GM08714 (cell line): ENCODE results near the gene TANGO2.
A peak's percentile ranks its signal among the peaks of the same experiment; 100 is the strongest.

Experiments used
- H3K4me3 ChIP-seq: fragments of 200-500 bp; sonication (Bioruptor generic); 2 replicates; pipeline ENCODE4 v1.5.1; 2014; ENCODE audit warnings: mild to moderate bottlenecking, low read length, inconsistent platforms
- ZNF274 ChIP-seq: IDR thresholded peaks from 2 replicates; pipeline ENCODE4 v1.6.1; 2012; ENCODE audit warnings: mild to moderate bottlenecking, low read depth, low read length

Gene TANGO2

DNA sequence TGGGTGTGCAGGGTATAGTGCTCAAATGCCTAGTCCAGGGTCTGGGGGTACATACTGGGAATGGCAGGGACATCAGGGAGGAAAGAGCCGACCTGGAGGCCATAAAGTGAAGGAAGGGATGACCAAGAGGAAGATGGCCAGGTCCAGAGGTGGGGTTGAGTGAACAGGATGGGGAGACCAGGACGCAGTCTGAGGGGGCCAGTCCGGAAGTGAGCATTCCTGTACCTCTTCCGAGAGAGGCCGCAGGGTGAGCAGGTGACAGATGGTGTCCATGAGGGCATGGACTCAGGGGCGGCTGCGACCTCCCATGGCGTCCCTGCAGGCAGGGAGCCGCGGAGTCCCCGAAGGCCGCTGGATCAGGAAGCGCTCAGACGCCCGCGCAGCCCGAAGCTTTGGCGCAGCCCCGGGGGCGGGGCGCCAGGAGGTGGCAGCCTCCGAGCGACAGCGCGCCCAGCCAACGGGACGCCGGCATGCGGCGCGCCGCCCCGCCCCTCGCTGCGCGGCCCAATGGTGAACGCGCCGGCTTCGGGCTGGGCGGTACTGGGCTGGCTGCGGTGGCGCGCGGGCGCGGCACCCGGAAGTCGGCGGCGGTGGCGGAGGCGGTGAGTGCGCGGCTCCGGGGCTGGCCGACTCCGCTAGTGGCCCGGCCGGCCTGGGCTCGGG lies at the start of gene TANGO2:
TSS of gene TANGO2 (plus strand) at position 578 of the 663 bp plus-strand sequence. CDS start 15,689 bp downstream, outside the sequence.
- no peak for TF ChIP-seq ZNF274
- peak within 1 kb of the TSS; percentile 93 for H3K4me3 ChIP-seq

GRCh38 chr22:19971276-19972124 lies 49.4 kb upstream of the TANGO2 start:
- no peak overlapping the region for H3K4me3 ChIP-seq
- no peak for TF ChIP-seq ZNF274

DNA sequence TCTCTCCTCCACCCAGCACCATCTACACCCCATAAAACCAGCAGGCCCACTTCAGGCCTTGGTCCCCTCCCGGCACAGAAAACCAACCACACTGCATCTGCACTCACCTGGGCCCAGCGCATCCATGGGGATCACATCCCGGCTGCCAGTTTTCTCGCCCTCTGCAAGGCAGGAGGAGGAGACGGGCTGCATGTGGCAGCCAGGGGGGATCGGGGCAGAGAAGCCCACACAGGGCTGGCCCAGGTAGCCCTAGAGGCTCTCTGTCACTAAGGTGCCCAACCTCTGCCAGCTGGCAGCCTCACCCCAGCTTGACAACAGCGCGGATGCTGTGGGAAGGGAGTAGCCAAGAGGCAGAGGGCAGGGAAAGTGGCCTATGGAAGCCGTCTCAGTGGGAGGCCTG lies 48.7 kb upstream of the TANGO2 start:
- no peak for TF ChIP-seq ZNF274
- no peak overlapping the region for H3K4me3 ChIP-seq

- TF ChIP-seq ZNF274 = no peak
- no peak overlapping the region for H3K4me3 ChIP-seq
Observed at GRCh38 chr22:19972652-19973550, 48.0 kb upstream of the TANGO2 start.

- H3K4me3 ChIP-seq = no peak overlapping the region
- no peak for TF ChIP-seq ZNF274
Observed at GRCh38 chr22:19973551-19974267, 47.2 kb upstream of the TANGO2 start.

GRCh38 chr22:19974268-19974861 lies 46.5 kb upstream of the TANGO2 start:
- no peak overlapping the region for H3K4me3 ChIP-seq
- TF ChIP-seq ZNF274 = no peak

DNA sequence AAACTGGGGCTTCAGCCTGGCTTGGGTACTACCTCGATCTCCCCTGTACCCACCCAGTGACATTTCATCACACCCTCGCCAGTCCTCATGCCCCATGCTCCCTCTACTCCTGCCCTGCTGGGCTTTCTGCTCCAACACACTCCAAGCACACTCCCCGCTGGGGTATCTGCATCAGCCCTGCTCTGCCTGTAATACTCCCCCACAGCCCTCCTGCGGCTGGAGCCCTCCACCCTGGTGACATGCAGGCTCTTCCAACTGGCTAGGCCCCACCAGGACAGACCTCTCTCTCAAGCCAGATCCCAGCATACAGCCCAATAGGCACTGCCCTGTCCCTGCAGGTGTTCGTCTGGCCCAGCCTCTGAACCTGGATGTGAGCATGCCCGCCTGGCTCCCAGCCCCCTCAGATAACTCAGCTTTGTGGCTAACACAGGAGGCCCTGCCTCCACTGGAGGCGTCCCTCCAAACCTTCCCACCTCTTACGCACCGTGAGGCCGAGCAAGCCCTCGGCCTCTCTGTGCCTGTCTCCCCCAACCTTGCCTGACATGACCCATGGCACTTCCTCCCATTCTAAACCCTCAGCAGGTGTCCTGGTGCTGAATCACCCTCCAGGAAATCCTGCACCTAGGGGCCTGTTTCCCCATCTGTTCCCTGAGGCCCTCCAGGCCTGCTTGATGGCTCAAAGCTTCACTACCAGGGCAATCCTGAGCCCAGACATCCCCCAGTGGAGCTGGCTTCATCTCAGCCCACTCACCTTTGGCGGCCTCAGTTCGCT lies 45.8 kb upstream of the TANGO2 start:
- no peak overlapping the region for H3K4me3 ChIP-seq
- no peak for TF ChIP-seq ZNF274

GRCh38 chr22:19975707-19976035 lies 45.2 kb upstream of the TANGO2 start:
- no peak overlapping the region for H3K4me3 ChIP-seq
- TF ChIP-seq ZNF274 = no peak

DNA sequence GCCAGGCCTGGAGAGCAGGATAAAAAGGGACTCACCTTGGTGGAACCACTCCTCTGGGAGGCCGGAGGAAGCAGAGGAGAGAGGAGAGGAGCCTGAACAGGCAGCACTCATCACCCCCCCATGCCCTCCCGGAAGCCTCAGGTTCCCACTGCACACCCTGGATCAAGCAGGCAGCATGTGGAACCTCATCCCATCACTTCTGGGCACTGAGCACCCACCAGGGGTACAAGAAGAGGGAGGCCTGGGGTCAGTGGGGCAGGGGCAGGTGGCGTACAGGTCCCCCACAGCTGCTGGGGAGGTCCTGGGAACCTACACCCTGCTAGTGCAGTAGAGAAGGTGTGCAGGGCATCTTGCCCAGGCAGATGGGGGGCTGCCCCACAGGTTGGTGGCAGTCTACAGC lies 44.2 kb upstream of the TANGO2 start:
- TF ChIP-seq ZNF274 = no peak
- H3K4me3 ChIP-seq = no peak overlapping the region

GRCh38 chr22:19977296-19978243 lies 43.3 kb upstream of the TANGO2 start:
- no peak for TF ChIP-seq ZNF274

DNA sequence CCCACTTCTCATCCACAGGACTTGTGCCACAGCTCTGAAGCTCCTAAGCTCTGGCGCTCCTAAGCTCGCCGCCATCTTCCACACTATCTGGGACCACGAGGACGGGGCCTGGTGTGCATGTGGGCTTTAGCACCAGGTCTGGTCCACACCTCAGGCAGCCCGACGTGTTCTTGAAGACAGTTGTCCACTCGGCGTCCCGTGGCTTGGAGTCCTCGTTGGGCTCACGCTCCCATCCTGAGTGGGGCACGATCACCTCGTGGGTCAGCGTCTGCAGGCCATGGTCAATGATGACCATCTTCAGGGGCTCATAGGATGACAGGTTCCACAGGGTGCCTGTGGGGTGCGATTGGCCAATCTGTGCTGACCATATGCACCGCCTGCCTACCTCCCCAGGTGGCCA lies 42.2 kb upstream of the TANGO2 start:
- TF ChIP-seq ZNF274 = no peak
- no peak overlapping the region for H3K4me3 ChIP-seq

More at GRCh38 chr22:19977296-19978243, 43.3 kb upstream of the TANGO2 start:
- no peak overlapping the region for H3K4me3 ChIP-seq
